ENCODE results near the gene ADGRL2.

The ADGRL2 gene

DNA sequence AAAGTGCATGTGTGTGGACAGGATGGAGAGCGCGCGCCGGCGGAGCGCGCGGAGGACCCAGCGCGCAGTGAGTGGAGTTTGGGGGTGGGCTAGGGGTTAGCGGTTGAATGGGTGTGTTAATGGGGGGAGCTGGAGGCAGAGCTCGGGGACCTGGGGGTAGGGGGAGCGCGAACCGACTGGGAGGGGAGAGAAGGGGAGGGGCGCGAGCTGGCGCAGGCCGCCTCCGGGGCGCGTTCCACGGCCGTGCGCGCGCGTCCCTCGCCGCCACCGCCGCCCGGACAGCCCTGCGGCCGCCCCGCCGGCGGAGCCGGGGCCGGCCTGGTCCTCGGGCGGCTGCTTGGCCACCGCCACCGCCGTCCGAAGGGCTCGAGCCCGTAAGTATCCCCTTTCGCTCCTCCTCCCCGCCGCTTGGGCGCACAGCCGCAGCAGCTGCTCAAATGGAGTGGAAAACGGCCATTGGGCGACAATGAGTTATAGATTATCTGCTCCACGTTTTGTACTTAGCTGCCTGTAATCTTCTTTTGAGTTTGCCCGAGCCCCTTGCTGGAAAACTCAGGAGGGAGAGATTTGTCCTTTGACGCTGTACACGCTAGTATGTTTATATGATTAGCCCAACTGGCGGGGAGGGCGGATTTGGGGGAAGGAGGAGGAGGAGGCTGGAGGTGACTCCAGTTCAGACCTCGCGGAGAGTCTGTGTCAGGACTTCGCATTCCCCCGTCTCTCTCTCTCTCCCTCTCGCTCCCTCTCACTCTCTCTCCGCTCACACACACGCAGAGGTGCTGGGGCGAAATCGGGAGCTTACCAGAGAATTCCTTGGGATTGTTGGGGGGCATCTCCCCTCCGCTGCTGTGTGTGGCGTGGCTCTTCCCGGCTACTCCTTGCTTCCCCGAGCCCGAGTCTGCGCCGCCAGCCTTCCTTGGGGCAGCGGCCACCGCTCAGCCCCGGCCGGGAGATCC, at the start of gene ADGRL2 (continued):
- TF ChIP-seq BCL11A (tag by site-specific recombination; IDR thresholded peaks at IDR 0.05; ENCODE audit: low read depth) (peak; percentile 74), IKZF3 (tag by site-specific recombination; IDR thresholded peaks at IDR 0.05) (peak; percentile 82), MZF1 (tag by site-specific recombination; IDR thresholded peaks at IDR 0.05; ENCODE audit: borderline replicate concordance) (peak; percentile 96), ZNF391 (tag by site-specific recombination; IDR thresholded peaks at IDR 0.05; ENCODE audit: borderline replicate concordance, low read depth) (peak; percentile 76; the same call in 1 of the 2 replicates), ZNF175 (tag by site-specific recombination; IDR thresholded peaks at IDR 0.05) (no peak), ZNF292 (tag by site-specific recombination; IDR thresholded peaks at IDR 0.05; ENCODE audit: borderline replicate concordance, low read depth) (no peak), KLF1 (tag by site-specific recombination; IDR thresholded peaks at IDR 0.05) (peak; percentile 41; the same call in 1 of the 2 replicates), ZNF184 (tag by site-specific recombination; IDR thresholded peaks at IDR 0.05) (peak; percentile 59), ZNF473 (tag by site-specific recombination; IDR thresholded peaks at IDR 0.05) (no peak), ZNF529 (tag by site-specific recombination; IDR thresholded peaks at IDR 0.05; ENCODE audit: insufficient replicate concordance) (peak; percentile 86), ZNF362 (tag by site-specific recombination; IDR thresholded peaks at IDR 0.05) (no peak), RBAK (tag by site-specific recombination; IDR thresholded peaks at IDR 0.05) (no peak), ZBTB8A (tag by site-specific recombination; IDR thresholded peaks at IDR 0.05) (peak; percentile 87), ZXDB (tag by site-specific recombination; IDR thresholded peaks at IDR 0.05) (peak; percentile 90), SP3 (tag by site-specific recombination; IDR thresholded peaks at IDR 0.05) (peak; percentile 63), PRDM1 (tag by site-specific recombination; IDR thresholded peaks at IDR 0.05) (peak; percentile 95), GLIS2 (tag by site-specific recombination; IDR thresholded peaks at IDR 0.05) (peak; percentile 79), ZNF596 (tag by site-specific recombination; IDR thresholded peaks at IDR 0.05) (peak; percentile 100), ZNF791 (tag by site-specific recombination; IDR thresholded peaks at IDR 0.05) (no peak), ZBTB48 (tag by site-specific recombination; IDR thresholded peaks at IDR 0.05) (peak; percentile 59; the same call in 1 of the 2 replicates), SCRT1 (tag by site-specific recombination; IDR thresholded peaks at IDR 0.05; ENCODE audit: borderline replicate concordance) (no peak), ZNF324 (tag by site-specific recombination; IDR thresholded peaks at IDR 0.05) (peak; percentile 69), ZNF423 (tag by site-specific recombination; IDR thresholded peaks at IDR 0.05) (no peak), ZNF843 (tag by site-specific recombination; IDR thresholded peaks at IDR 0.05) (peak; percentile 70; the same call in 1 of the 2 replicates), TRIM28 (IDR thresholded peaks at IDR 0.05; ENCODE audit: borderline replicate concordance, low read length) (0 out of 2 replicates have a peak, but pooled peaks have one; percentile 44)
- TF ChIP-seq, protein P1, sequence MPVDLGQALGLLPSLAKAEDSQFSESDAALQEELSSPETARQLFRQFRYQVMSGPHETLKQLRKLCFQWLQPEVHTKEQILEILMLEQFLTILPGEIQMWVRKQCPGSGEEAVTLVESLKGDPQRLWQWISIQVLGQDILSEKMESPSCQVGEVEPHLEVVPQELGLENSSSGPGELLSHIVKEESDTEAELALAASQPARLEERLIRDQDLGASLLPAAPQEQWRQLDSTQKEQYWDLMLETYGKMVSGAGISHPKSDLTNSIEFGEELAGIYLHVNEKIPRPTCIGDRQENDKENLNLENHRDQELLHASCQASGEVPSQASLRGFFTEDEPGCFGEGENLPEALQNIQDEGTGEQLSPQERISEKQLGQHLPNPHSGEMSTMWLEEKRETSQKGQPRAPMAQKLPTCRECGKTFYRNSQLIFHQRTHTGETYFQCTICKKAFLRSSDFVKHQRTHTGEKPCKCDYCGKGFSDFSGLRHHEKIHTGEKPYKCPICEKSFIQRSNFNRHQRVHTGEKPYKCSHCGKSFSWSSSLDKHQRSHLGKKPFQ (tag by site-specific recombination; IDR thresholded peaks at IDR 0.05), result peak; percentile 86
- TF ChIP-seq, protein P2, sequence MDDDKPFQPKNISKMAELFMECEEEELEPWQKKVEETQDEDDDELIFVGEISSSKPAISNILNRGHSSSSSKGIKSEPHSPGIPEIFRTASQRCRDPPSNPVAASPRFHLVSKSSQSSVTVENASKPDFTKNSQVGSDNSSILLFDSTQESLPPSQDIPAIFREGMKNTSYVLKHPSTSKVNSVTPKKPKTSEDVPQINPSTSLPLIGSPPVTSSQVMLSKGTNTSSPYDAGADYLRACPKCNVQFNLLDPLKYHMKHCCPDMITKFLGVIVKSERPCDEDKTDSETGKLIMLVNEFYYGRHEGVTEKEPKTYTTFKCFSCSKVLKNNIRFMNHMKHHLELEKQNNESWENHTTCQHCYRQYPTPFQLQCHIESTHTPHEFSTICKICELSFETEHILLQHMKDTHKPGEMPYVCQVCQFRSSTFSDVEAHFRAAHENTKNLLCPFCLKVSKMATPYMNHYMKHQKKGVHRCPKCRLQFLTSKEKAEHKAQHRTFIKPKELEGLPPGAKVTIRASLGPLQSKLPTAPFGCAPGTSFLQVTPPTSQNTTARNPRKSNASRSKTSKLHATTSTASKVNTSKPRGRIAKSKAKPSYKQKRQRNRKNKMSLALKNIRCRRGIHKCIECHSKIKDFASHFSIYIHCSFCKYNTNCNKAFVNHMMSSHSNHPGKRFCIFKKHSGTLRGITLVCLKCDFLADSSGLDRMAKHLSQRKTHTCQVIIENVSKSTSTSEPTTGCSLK (tag by site-specific recombination; IDR thresholded peaks at IDR 0.05), result no peak
- TF ChIP-seq, protein P3, sequence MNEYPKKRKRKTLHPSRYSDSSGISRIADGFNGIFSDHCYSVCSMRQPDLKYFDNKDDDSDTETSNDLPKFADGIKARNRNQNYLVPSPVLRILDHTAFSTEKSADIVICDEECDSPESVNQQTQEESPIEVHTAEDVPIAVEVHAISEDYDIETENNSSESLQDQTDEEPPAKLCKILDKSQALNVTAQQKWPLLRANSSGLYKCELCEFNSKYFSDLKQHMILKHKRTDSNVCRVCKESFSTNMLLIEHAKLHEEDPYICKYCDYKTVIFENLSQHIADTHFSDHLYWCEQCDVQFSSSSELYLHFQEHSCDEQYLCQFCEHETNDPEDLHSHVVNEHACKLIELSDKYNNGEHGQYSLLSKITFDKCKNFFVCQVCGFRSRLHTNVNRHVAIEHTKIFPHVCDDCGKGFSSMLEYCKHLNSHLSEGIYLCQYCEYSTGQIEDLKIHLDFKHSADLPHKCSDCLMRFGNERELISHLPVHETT (tag by site-specific recombination; IDR thresholded peaks at IDR 0.05), result peak; percentile 76
- TF ChIP-seq, protein P4, sequence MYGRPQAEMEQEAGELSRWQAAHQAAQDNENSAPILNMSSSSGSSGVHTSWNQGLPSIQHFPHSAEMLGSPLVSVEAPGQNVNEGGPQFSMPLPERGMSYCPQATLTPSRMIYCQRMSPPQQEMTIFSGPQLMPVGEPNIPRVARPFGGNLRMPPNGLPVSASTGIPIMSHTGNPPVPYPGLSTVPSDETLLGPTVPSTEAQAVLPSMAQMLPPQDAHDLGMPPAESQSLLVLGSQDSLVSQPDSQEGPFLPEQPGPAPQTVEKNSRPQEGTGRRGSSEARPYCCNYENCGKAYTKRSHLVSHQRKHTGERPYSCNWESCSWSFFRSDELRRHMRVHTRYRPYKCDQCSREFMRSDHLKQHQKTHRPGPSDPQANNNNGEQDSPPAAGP (tag by site-specific recombination; IDR thresholded peaks at IDR 0.05), result peak; percentile 64
- TF ChIP-seq, protein P5, sequence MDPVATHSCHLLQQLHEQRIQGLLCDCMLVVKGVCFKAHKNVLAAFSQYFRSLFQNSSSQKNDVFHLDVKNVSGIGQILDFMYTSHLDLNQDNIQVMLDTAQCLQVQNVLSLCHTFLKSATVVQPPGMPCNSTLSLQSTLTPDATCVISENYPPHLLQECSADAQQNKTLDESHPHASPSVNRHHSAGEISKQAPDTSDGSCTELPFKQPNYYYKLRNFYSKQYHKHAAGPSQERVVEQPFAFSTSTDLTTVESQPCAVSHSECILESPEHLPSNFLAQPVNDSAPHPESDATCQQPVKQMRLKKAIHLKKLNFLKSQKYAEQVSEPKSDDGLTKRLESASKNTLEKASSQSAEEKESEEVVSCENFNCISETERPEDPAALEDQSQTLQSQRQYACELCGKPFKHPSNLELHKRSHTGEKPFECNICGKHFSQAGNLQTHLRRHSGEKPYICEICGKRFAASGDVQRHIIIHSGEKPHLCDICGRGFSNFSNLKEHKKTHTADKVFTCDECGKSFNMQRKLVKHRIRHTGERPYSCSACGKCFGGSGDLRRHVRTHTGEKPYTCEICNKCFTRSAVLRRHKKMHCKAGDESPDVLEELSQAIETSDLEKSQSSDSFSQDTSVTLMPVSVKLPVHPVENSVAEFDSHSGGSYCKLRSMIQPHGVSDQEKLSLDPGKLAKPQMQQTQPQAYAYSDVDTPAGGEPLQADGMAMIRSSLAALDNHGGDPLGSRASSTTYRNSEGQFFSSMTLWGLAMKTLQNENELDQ (tag by site-specific recombination; IDR thresholded peaks at IDR 0.05; ENCODE audit: low read depth), result no peak
